ENCODE measurements around the gene ZNF423.

DNA sequence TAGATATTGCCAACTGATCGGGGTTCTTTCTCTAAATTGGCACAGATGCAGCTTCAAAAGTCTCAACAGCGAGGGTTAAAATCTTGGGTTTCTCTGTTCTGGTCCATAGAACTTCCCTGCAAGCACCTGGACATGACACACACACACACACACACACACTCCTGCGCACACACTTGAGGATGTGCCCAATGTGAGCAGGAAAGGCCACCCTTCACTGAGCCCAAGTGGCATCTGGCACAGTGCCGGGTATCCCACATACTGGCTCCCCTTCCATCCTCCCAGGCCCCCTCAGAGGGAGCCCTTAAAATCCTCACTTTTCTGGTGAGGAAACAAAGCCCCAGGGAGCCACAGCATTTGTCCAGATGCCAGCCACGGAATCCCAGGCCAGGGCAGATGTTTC is 55.5 kb downstream of the ZNF423 start:
- TF ChIP-seq EP300 (IDR thresholded peaks at IDR 0.05; ENCODE audit: borderline replicate concordance in 1 of 2, low read depth in 1 of 2, low read length in 1 of 2) = no peak
- TF ChIP-seq, protein P1, sequence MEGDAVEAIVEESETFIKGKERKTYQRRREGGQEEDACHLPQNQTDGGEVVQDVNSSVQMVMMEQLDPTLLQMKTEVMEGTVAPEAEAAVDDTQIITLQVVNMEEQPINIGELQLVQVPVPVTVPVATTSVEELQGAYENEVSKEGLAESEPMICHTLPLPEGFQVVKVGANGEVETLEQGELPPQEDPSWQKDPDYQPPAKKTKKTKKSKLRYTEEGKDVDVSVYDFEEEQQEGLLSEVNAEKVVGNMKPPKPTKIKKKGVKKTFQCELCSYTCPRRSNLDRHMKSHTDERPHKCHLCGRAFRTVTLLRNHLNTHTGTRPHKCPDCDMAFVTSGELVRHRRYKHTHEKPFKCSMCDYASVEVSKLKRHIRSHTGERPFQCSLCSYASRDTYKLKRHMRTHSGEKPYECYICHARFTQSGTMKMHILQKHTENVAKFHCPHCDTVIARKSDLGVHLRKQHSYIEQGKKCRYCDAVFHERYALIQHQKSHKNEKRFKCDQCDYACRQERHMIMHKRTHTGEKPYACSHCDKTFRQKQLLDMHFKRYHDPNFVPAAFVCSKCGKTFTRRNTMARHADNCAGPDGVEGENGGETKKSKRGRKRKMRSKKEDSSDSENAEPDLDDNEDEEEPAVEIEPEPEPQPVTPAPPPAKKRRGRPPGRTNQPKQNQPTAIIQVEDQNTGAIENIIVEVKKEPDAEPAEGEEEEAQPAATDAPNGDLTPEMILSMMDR (IDR thresholded peaks at IDR 0.05) = no peak
- TF ChIP-seq, protein P2, sequence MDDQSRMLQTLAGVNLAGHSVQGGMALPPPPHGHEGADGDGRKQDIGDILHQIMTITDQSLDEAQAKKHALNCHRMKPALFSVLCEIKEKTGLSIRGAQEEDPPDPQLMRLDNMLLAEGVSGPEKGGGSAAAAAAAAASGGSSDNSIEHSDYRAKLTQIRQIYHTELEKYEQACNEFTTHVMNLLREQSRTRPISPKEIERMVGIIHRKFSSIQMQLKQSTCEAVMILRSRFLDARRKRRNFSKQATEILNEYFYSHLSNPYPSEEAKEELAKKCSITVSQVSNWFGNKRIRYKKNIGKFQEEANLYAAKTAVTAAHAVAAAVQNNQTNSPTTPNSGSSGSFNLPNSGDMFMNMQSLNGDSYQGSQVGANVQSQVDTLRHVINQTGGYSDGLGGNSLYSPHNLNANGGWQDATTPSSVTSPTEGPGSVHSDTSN (IDR thresholded peaks at IDR 0.05) = no peak
- TF ChIP-seq RCOR1 (IDR thresholded peaks at IDR 0.05; ENCODE audit: low read length) = no peak
- TF ChIP-seq, protein P3, sequence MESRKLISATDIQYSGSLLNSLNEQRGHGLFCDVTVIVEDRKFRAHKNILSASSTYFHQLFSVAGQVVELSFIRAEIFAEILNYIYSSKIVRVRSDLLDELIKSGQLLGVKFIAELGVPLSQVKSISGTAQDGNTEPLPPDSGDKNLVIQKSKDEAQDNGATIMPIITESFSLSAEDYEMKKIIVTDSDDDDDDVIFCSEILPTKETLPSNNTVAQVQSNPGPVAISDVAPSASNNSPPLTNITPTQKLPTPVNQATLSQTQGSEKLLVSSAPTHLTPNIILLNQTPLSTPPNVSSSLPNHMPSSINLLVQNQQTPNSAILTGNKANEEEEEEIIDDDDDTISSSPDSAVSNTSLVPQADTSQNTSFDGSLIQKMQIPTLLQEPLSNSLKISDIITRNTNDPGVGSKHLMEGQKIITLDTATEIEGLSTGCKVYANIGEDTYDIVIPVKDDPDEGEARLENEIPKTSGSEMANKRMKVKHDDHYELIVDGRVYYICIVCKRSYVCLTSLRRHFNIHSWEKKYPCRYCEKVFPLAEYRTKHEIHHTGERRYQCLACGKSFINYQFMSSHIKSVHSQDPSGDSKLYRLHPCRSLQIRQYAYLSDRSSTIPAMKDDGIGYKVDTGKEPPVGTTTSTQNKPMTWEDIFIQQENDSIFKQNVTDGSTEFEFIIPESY (IDR thresholded peaks at IDR 0.05; ENCODE audit: borderline replicate concordance, low read depth) = no peak
- no peak for TF ChIP-seq CHD2 (IDR thresholded peaks at IDR 0.05; ENCODE audit: low read length, partially characterized antibody)
- no peak for TF ChIP-seq TAF1 (IDR thresholded peaks at IDR 0.05; ENCODE audit: borderline replicate concordance, low read depth, low read length)
- TF ChIP-seq SMC3 (IDR thresholded peaks at IDR 0.05; ENCODE audit: low read depth, low read length) = no peak
- no peak for TF ChIP-seq RAD21 (IDR thresholded peaks at IDR 0.05; ENCODE audit: low read length)
- TF ChIP-seq JUND (IDR thresholded peaks at IDR 0.05) = no peak
- TF ChIP-seq SIN3A (IDR thresholded peaks at IDR 0.05; ENCODE audit: borderline replicate concordance, low read depth, low read length) = no peak
- TF ChIP-seq FOXM1 (IDR thresholded peaks at IDR 0.05; ENCODE audit: low read depth) = no peak
